HepG2 (cell line): ENCODE results near the gene EPB41L4A. TPM values are rescaled to one million over a fixed set of nuclear protein-coding genes. Genes with fewer than 3 reads are reported as not detected.

Experiments
- ATAC-seq: fragments of 200-7000 bp; cut with Tn5 transposase; 3 replicates; pipeline ENCODE4 v1.9.1; 2020; ENCODE audit warnings: mild to moderate bottlenecking, moderate library complexity
- BruUV-seq: library from RNA; stranded (reverse); fragments of 400-500 nt; replicated peaks from 2 replicates; lab custom pipeline; 2021; lab: Mats Ljungman, UMichigan
- CTCF ChIA-PET: fragments of 300-600 bp; formaldehyde crosslinking; extraction: SDS; loops from one replicate; lab custom pipeline; 2021; ENCODE audit warnings: low total read pairs, inconsistent platforms, low intra/inter-chr PET ratio; lab: Yijun Ruan, JAX
- POLR2A ChIA-PET: fragments of 350-600 bp; sonication (Branson Sonifier 250); formaldehyde crosslinking; loops from one replicate; lab custom pipeline; 2020; ENCODE audit warnings: antibody characterized with exemption, inconsistent platforms; lab: Yijun Ruan, JAX
- DNase-seq: peaks from one replicate; pipeline ENCODE4 v3.0.0-alpha.2; 2015; ENCODE audit warnings: low spot score
- FAIRE-seq: peaks from 3 replicates; lab custom pipeline; 2011; peaks lifted over from hg19 to GRCh38; lab: Jason Lieb, UNC
- H2AFZ ChIP-seq: one replicate; pipeline ENCODE4 v1.6.1; 2011; ENCODE audit warnings: low read length, inconsistent platforms
- H3K27ac ChIP-seq: fragments of 300-600 bp; 3 replicates; pipeline ENCODE4 v1.8.0; 2011; ENCODE audit warnings: mixed run types, mild to moderate bottlenecking, mixed read lengths, low read length, inconsistent platforms; ENCODE audit not compliant: insufficient read depth; ENCODE audit errors: extremely low read length
- H3K27me3 ChIP-seq, 2 experiments: fragments of 200-600 bp in 1 of 2; 2 replicates in 1 of 2; 3 replicates in 1 of 2; pipeline versions ENCODE4 v1.6.0 to v1.8.0; 2011; ENCODE audit warnings: low read length in 2 of 2, mild to moderate bottlenecking in 2 of 2, moderate library complexity in 2 of 2, inconsistent platforms in 1 of 2; ENCODE audit not compliant: insufficient read depth in 2 of 2, control insufficient read depth in 1 of 2
- H3K36me3 ChIP-seq, 2 experiments: fragments of 200-600 bp in 1 of 2; replicated peaks in 1 of 2; 2 replicates in 1 of 2; 3 replicates in 1 of 2; pipeline versions ENCODE4 v1.5.1 to v1.8.0; 2011; ENCODE audit warnings: low read length in 2 of 2, inconsistent platforms in 1 of 2; ENCODE audit not compliant: insufficient read depth in 2 of 2, control insufficient read depth in 1 of 2
- H3K4me1 ChIP-seq: 2 replicates; pipeline ENCODE4 v1.5.1; 2012; ENCODE audit warnings: low read length, inconsistent platforms; ENCODE audit not compliant: insufficient read depth
- H3K4me2 ChIP-seq: 2 replicates; pipeline ENCODE4 v1.6.0; 2011; ENCODE audit warnings: low read depth, low read length, inconsistent platforms
- H3K4me3 ChIP-seq, 3 experiments: fragments of 200-600 bp in 1 of 3; sonication (generic), shearing (Covaris generic) in 1 of 3; replicated peaks in 1 of 3; 2 replicates each; pipeline ENCODE4 v1.5.1; 2011 to 2016; ENCODE audit warnings: low read length in 3 of 3, inconsistent platforms in 2 of 3, low read depth in 2 of 3, mild to moderate bottlenecking in 2 of 3, control low read depth in 1 of 3, mixed read lengths in 1 of 3; ENCODE audit not compliant: insufficient read depth in 1 of 3
- H3K79me2 ChIP-seq: one replicate; pipeline ENCODE4 v1.6.1; 2011; ENCODE audit warnings: low read length, inconsistent platforms; ENCODE audit not compliant: insufficient read depth
- H3K9ac ChIP-seq: 2 replicates; pipeline ENCODE4 v1.6.0; 2011; ENCODE audit warnings: mild to moderate bottlenecking, low read depth, low read length, inconsistent platforms; ENCODE audit not compliant: insufficient read depth
- H3K9me3 ChIP-seq: 2 replicates; pipeline ENCODE4 v1.5.1; 2012; ENCODE audit warnings: mild to moderate bottlenecking, low read length
- H4K20me1 ChIP-seq: 2 replicates; pipeline ENCODE4 v1.6.0; 2011; ENCODE audit warnings: inconsistent platforms, mild to moderate bottlenecking, low read length, moderate library complexity; ENCODE audit not compliant: insufficient read depth
- FOXK1 ChIP-seq: sonication (generic); formaldehyde crosslinking; IDR thresholded peaks from 2 replicates; pipeline ENCODE4 v1.4.0; 2020; ENCODE audit warnings: low read depth, missing genetic modification reagents, borderline replicate concordance
- JUNB ChIP-seq: sonication (generic); formaldehyde crosslinking; IDR thresholded peaks from 2 replicates; pipeline ENCODE4 v1.8.0; 2022; ENCODE audit warnings: missing genetic modification reagents, mild to moderate bottlenecking, borderline replicate concordance
- MIXL1 ChIP-seq: IDR thresholded peaks from 2 replicates; pipeline ENCODE4 v1.6.1; 2016
- SNAPC5 ChIP-seq: sonication (generic); formaldehyde crosslinking; IDR thresholded peaks from 2 replicates; pipeline ENCODE4 v1.8.1; 2023; ENCODE audit warnings: mild to moderate bottlenecking, missing genetic modification reagents, borderline replicate concordance
- ZNF513 ChIP-seq: sonication (generic); formaldehyde crosslinking; conservative IDR thresholded peaks from 2 replicates; pipeline ENCODE4 v1.5.0; 2020; ENCODE audit warnings: missing genetic modification reagents
- ZNF543 ChIP-seq: sonication (generic); formaldehyde crosslinking; IDR thresholded peaks from 2 replicates; pipeline ENCODE4 v1.4.0; 2020; ENCODE audit warnings: mild to moderate bottlenecking, missing genetic modification reagents
- WGBS: methylation state at CpG from one replicate; pipeline ENCODE4 v1.1.6; 2017; ENCODE audit warnings: low lambda C conversion rate; 5-methylcytosine and 5-hydroxymethylcytosine counted together
- in situ Hi-C: cut with HindIII; loops from 2 replicates; pipeline ENCODE4 v1.10.0; 2017; ENCODE audit warnings: low pct_unique_long_range_greater_than_20kb; ENCODE audit not compliant: extremely low pct_ligation_motif_present
- intact Hi-C: fragments of 100-400 bp; cut with micrococcal nuclease; formaldehyde crosslinking; loops from one replicate; pipeline ENCODE4 v1.10.0; 2022; ENCODE audit not compliant: unreplicated experiment
- polyA plus RNA-seq, 8 experiments: library from polyadenylated mRNA; depleted of rRNA in 3 of 8; stranded (reverse) in 7 of 8; unstranded in 1 of 8; fragments of >200 nt; fragmentation: Illumina TruSeq in 4 of 8; extraction: Trizol in 4 of 8; gene quantifications; 2 replicates each; pipeline versions ENCODE4 v1.2.1 to v1.2.3, GENCODE V29; 2011 to 2016; ENCODE audit warnings: low read depth in 4 of 8, missing spikeins in 1 of 8, mixed read lengths in 1 of 8; ENCODE audit not compliant: insufficient read depth in 1 of 8
- total RNA-seq, 5 experiments: library from RNA; depleted of rRNA; stranded (reverse); fragments of >200 nt; fragmentation: Illumina TruSeq; extraction: Trizol; gene quantifications; 2 replicates each; pipeline ENCODE4 v1.2.3, GENCODE V29; 2016; ENCODE audit warnings: low read depth in 1 of 5
- TF ChIP-seq, protein P1 (sequence below): sonication (generic); formaldehyde crosslinking; IDR thresholded peaks from 2 replicates; pipeline ENCODE4 v1.4.0; 2020; ENCODE audit warnings: mild to moderate bottlenecking, missing genetic modification reagents
- TF ChIP-seq, protein P2 (sequence below): sonication (generic); formaldehyde crosslinking; conservative IDR thresholded peaks from 2 replicates; pipeline ENCODE4 v1.4.0; 2020; ENCODE audit warnings: missing genetic modification reagents

The EPB41L4A gene
- total and polyA plus RNA-seq, 2 of the 13 experiments (the other 11 are each of a cell fraction or from before 2014, with no cell fraction given) = 0.07 TPM; not detected in 1

GRCh38 chr5:112344540-112344939 is 74.5 kb downstream of the EPB41L4A start:
- no peak for DNase-seq
- CTCF ChIA-PET = no interaction called here
- H3K27me3 ChIP-seq = 0 out of 5 replicates have a peak, but pooled peaks cover 0 to 4% of the 10 kb centered on the region in 2 experiments
- H4K20me1 ChIP-seq = no peaks in the 10 kb centered on the region
- H3K27ac ChIP-seq = no peak overlapping the region
- TF ChIP-seq FOXK1 (CRISPR knock-in tag) (no peak), ZNF543 (no peak), JUNB (no peak), MIXL1 (CRISPR knock-in tag) (no peak), SNAPC5 (CRISPR knock-in tag) (no peak), ZNF513 (CRISPR knock-in tag) (no peak)
- TF ChIP-seq, protein P1, sequence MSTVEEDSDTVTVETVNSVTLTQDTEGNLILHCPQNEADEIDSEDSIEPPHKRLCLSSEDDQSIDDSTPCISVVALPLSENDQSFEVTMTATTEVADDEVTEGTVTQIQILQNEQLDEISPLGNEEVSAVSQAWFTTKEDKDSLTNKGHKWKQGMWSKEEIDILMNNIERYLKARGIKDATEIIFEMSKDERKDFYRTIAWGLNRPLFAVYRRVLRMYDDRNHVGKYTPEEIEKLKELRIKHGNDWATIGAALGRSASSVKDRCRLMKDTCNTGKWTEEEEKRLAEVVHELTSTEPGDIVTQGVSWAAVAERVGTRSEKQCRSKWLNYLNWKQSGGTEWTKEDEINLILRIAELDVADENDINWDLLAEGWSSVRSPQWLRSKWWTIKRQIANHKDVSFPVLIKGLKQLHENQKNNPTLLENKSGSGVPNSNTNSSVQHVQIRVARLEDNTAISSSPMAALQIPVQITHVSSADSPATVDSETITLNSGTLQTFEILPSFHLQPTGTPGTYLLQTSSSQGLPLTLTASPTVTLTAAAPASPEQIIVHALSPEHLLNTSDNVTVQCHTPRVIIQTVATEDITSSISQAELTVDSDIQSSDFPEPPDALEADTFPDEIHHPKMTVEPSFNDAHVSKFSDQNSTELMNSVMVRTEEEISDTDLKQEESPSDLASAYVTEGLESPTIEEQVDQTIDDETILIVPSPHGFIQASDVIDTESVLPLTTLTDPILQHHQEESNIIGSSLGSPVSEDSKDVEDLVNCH (CRISPR knock-in tag) = no peak
- TF ChIP-seq, protein P2, sequence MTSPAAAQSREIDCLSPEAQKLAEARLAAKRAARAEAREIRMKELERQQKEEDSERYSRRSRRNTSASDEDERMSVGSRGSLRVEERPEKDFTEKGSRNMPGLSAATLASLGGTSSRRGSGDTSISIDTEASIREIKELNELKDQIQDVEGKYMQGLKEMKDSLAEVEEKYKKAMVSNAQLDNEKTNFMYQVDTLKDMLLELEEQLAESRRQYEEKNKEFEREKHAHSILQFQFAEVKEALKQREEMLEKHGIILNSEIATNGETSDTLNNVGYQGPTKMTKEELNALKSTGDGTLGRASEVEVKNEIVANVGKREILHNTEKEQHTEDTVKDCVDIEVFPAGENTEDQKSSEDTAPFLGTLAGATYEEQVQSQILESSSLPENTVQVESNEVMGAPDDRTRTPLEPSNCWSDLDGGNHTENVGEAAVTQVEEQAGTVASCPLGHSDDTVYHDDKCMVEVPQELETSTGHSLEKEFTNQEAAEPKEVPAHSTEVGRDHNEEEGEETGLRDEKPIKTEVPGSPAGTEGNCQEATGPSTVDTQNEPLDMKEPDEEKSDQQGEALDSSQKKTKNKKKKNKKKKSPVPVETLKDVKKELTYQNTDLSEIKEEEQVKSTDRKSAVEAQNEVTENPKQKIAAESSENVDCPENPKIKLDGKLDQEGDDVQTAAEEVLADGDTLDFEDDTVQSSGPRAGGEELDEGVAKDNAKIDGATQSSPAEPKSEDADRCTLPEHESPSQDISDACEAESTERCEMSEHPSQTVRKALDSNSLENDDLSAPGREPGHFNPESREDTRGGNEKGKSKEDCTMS (CRISPR knock-in tag) = no peak
- TF ChIP-seq, all 625 proteins: peak for 0
- no peak overlapping the region for H3K9ac ChIP-seq
- H3K4me3 ChIP-seq = no peak overlapping the region
- no peaks in the 10 kb centered on the region for H3K9me3 ChIP-seq
- no peaks in the 10 kb centered on the region for H3K79me2 ChIP-seq
- no peak overlapping the region for H3K4me2 ChIP-seq
- no peak for FAIRE-seq
- intact Hi-C loops (no loop called here), in situ Hi-C loops (no loop called here)
- H3K4me1 ChIP-seq = no peaks in the 10 kb centered on the region
- H2AFZ ChIP-seq = no peak overlapping the region
- no TSS peak for BruUV-seq
- POLR2A ChIA-PET = no interaction called here
- 0% methylated on average over 3 of the region's 3 CpGs for WGBS
- no peak for ATAC-seq
- H3K36me3 ChIP-seq = no peaks in the 10 kb centered on the region
